SKM-1 treated with dmso at 0.1 percent for 144 hours (cell line): ENCODE results near the gene NEMF.
"Not testable (repeated sequence)": the region's sequence is repeated elsewhere in the genome, so short reads cannot be mapped to it uniquely, and the experiment has no call there.

Experiments used
- DNase-seq: peaks from one replicate; lab custom pipeline; 2025; ENCODE audit not compliant: unreplicated experiment; lab: John Stamatoyannopoulos, UW

NEMF gene

DNA sequence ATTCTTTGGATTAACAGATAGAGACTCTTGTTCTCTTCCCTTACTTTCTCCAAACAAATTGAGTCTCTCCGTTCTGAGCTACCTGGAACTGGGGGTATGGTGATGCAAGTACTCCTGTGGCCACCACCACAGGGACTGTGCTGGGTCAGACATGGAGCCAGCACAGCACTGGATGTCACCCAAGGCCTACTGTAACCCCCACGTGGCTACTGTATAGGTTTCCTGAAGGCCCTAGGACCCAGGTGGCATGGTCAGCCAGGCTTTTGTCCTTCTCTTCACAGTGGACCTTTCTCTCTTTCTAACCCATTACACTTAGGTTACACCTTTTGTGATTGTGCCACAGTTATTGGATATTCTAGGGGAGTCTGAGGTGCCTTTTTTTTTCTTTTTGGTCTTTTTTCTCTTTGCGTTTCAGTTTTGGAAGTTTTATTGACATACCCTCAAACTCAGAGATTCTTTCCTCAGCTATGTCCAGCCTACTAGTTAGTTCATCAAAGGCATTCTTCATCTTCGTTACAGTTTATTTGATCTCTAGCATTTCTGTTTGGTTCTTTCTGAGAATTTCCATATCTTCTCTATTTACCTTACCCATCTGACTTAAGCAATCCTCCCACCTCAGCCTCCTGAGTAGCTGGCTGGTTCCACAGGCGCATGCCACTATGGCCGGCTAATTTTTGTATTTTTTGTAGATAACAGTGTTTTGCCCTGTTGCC lies 90.6 kb downstream of the NEMF start:
- DNase-seq, result no peak

DNA sequence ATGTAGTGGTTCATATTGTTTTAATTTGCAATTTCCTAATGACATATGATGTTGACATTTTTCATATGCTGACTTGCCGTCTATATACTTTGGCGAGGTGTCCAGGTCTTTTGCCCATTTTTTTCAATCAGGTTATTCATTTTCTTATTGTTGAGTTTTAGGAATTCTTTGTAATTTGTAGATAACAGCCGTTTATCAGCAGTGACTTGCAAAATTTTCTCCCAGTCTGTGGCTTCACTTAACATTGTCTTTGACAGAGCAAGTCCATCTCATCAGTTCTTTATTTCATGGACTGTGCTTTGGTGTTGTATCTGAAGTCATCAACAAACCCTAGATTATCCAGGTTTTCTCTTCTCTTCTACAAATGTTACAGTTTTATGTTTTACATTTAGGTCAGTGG lies 97.2 kb downstream of the NEMF start:
- no peak for DNase-seq

DNA sequence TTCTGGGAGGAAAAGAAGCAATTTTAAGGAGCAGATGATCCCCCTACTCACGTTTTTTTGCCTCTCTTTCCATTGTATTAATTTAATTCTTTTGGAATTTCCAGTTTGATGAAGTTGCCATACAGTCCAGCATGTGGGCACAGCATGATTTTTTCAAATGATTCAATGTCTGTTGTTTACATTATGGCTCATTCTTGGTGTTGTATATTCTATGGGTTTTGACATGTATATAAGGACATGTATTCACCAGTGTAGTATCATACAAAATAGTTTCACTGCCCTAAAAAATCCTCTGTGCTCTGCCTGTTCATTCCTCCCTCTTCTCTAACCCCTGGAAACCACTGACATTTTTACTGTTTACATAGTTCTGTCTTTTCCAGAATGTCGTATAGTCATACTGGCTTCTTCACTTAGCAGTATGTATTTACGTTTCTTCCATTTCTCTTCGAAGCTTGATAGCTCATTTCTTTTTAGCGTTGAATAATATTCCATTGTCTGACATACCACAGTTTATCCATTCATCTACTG lies 98.0 kb downstream of the NEMF start:
- DNase-seq, result no peak

DNA sequence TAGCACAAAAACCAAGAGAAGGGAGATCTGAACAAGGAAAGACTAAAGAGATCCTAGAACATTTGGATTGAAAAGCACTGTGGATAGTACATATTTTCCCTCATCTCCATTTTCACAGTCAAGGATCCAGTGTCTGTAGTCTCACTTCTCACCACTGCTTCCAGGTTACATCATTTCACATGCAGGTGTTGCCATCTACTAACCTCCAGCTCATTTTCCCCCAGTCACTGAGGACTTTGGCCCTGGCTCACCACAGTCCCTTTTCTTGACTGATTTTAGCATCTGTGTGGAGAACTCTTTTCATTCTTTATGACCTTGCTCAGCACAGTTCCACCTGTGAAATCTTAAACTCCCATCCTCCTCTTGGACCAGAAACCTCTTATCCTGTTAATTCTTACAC lies 106.1 kb downstream of the NEMF start:
- DNase-seq, result not testable (repeated sequence)

DNA sequence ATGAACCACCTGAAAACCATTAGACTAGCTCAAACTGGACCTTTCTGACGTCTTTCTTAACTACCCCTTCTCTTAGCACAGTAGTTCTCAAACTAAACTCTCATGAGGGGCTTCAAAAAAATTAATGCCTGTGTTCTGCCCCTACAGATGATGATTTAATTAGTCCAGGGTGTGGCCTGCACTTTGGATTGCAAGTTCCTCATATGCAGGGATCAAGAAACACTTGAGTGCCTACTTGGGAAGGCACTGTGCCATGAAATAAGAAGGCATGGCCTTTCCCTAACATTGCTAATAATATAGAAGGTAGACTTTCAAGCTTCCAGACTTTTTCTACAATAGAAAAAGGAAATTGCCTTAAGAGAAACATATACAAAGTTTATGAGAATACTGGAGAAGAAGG lies 107.4 kb downstream of the NEMF start:
- no peak for DNase-seq

DNA sequence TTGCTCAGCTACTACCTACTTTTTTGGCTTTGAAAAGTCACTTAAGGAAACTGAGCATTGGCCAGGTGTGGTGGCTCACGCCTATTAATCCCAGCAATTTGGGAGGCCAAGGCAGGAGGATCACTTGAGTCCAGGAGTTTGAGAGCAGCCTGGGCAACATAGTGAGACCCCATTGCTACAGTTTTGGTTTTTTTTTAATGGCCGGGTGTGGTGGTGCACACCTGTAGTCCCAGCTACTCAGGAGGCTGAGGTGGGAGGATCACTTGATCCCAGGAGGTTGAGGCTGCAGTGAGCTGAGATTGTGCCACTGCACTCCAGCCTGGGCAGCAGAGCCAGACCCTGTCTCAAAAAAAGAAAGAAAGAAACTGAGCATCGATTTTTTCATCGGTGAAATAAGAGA lies 116.9 kb downstream of the NEMF start:
- not testable (repeated sequence) for DNase-seq

GRCh38 chr14:49733836-49734235 lies 118.8 kb downstream of the NEMF start:
- DNase-seq, result no peak

- no peak for DNase-seq
These were observed 119.7 kb downstream of the NEMF start for GRCh38 chr14:49732896-49733295.
